GM12878 (cell line): ENCODE measurements around the gene PTPMT1. TPM values are rescaled to one million over a fixed set of nuclear protein-coding genes. Genes with fewer than 3 reads are reported as not detected.

Experiments used
- ATAC-seq: fragments of 200-7000 bp; cut with Tn5 transposase; 3 replicates; pipeline ENCODE4 v1.9.1; 2020; ENCODE audit warnings: mild to moderate bottlenecking, moderate library complexity
- BruUV-seq: library from RNA; stranded (reverse); fragments of 400-500 nt; replicated peaks from 2 replicates; lab custom pipeline; 2021; lab: Mats Ljungman, UMichigan
- CTCF ChIA-PET: fragments of 300-600 bp; sonication (Branson Sonifier 250); formaldehyde crosslinking; extraction: SDS; loops from one replicate; lab custom pipeline; 2021; ENCODE audit warnings: inconsistent platforms; lab: Yijun Ruan, JAX
- POLR2A ChIA-PET: fragments of 350-600 bp; formaldehyde crosslinking; extraction: SDS; loops from one replicate; lab custom pipeline; 2021; ENCODE audit warnings: inconsistent platforms; lab: Charles Lee
- RAD21 ChIA-PET: fragments of 300-600 bp; sonication (Branson Sonifier 250); formaldehyde crosslinking; loops from one replicate; lab custom pipeline; 2023; ENCODE audit warnings: antibody characterized with exemption; ENCODE audit not compliant: unreplicated experiment; lab: Charles Lee
- SMC1A ChIA-PET: fragments of 300-600 bp; sonication (Branson Sonifier 250); formaldehyde crosslinking; loops from one replicate; lab custom pipeline; 2023; ENCODE audit not compliant: unreplicated experiment, uncharacterized antibody; lab: Charles Lee
- DNase-seq: peaks from one replicate; pipeline ENCODE4 v3.0.0-alpha.2; 2011; ENCODE audit warnings: low read depth, low spot score
- FAIRE-seq: peaks from 3 replicates; lab custom pipeline; 2011; peaks lifted over from hg19 to GRCh38; lab: Jason Lieb, UNC
- H2AFZ ChIP-seq: 2 replicates; pipeline ENCODE4 v1.6.0; 2011; ENCODE audit warnings: low read depth, low read length, control low read depth; ENCODE audit not compliant: control insufficient read depth
- H3K27ac ChIP-seq: 2 replicates; pipeline ENCODE4 v1.5.1; 2011; ENCODE audit warnings: control low read depth; ENCODE audit not compliant: control insufficient read depth, insufficient read depth
- H3K27me3 ChIP-seq, 2 experiments: replicated peaks in 1 of 2; 2 replicates each; pipeline versions ENCODE4 v1.6.0 to v1.6.1; 2011; ENCODE audit warnings: low read length in 1 of 2; ENCODE audit not compliant: control insufficient read depth in 2 of 2, insufficient read depth in 2 of 2
- H3K36me3 ChIP-seq, 2 experiments: 2 replicates each; pipeline ENCODE4 v1.5.1; 2011; ENCODE audit warnings: low read length in 1 of 2; ENCODE audit not compliant: control insufficient read depth in 2 of 2, insufficient read depth in 2 of 2
- H3K4me1 ChIP-seq: 2 replicates; pipeline ENCODE4 v1.6.1; 2011; ENCODE audit warnings: mild to moderate bottlenecking, low read length, moderate library complexity, mixed read lengths; ENCODE audit not compliant: control insufficient read depth, insufficient read depth
- H3K4me2 ChIP-seq: 2 replicates; pipeline ENCODE4 v1.6.0; 2011; ENCODE audit warnings: control low read depth; ENCODE audit not compliant: control insufficient read depth, insufficient read depth
- H3K4me3 ChIP-seq: fragments of 200-600 bp; sonication (generic); 2 replicates; pipeline ENCODE4 v1.5.1; 2016
- H3K79me2 ChIP-seq: 2 replicates; pipeline ENCODE4 v1.6.0; 2011; ENCODE audit warnings: low read length; ENCODE audit not compliant: control insufficient read depth, insufficient read depth
- H3K9ac ChIP-seq: 2 replicates; pipeline ENCODE4 v1.8.0; 2011; ENCODE audit warnings: low read length, control low read depth, mixed read lengths; ENCODE audit not compliant: control insufficient read depth, insufficient read depth
- H3K9me3 ChIP-seq: replicated peaks from 3 replicates; pipeline ENCODE4 v1.5.1; 2011; ENCODE audit warnings: mild to moderate bottlenecking, low read length; ENCODE audit not compliant: control insufficient read depth, insufficient read depth
- H4K20me1 ChIP-seq: 2 replicates; pipeline ENCODE4 v1.6.0; 2011; ENCODE audit not compliant: control insufficient read depth, insufficient read depth
- CHD2 ChIP-seq: IDR thresholded peaks from 2 replicates; pipeline ENCODE4 v1.6.1; 2011; ENCODE audit warnings: low read depth, low read length, improper control_type of control experiment, borderline replicate concordance
- IKZF2 ChIP-seq, 2 experiments: fragments of 450-650 bp; IDR thresholded peaks; 2 replicates each; pipeline ENCODE4 v1.6.1; 2017; ENCODE audit warnings: mild to moderate bottlenecking in 2 of 2, moderate library complexity in 2 of 2
- IRF4 ChIP-seq: IDR thresholded peaks from 2 replicates; pipeline ENCODE4 v1.6.1; 2011; ENCODE audit warnings: low read depth, low read length
- LARP7 ChIP-seq: fragments of 450-650 bp; IDR thresholded peaks from 2 replicates; pipeline ENCODE4 v1.6.1; 2017; ENCODE audit warnings: mild to moderate bottlenecking
- MXI1 ChIP-seq: fragments of 150-350 bp; IDR thresholded peaks from 2 replicates; pipeline ENCODE4 v1.6.1; 2011; ENCODE audit warnings: low read depth, mild to moderate bottlenecking, inconsistent platforms, low read length, improper control_type of control experiment
- NBN ChIP-seq: fragments of 450-650 bp; IDR thresholded peaks from 2 replicates; pipeline ENCODE4 v1.6.1; 2016
- NR2C1 ChIP-seq: fragments of 450-650 bp; IDR thresholded peaks from 2 replicates; pipeline ENCODE4 v1.6.1; 2017; ENCODE audit warnings: antibody characterized with exemption, mild to moderate bottlenecking, moderate library complexity
- RAD21 ChIP-seq: IDR thresholded peaks from 2 replicates; pipeline ENCODE4 v1.6.1; 2011; ENCODE audit warnings: mild to moderate bottlenecking, low read depth, low read length, moderate library complexity; ENCODE audit not compliant: insufficient read depth
- SIX5 ChIP-seq: IDR thresholded peaks from 2 replicates; pipeline ENCODE4 v1.6.1; 2011; ENCODE audit warnings: mild to moderate bottlenecking, low read depth, low read length, moderate library complexity; ENCODE audit not compliant: severe bottlenecking
- WGBS: methylation state at CpG from one replicate; pipeline ENCODE4 v1.1.6; 2016; ENCODE audit warnings: low lambda C conversion rate; ENCODE audit not compliant: insufficient replicate concordance, insufficient coverage; ENCODE audit errors: missing lambda C conversion rate; 5-methylcytosine and 5-hydroxymethylcytosine counted together
- in situ Hi-C: fragments of 300-500 bp; cut with MboI; formaldehyde crosslinking; loops from 9 replicates; pipeline ENCODE4 v1.14.3; 2018; ENCODE audit warnings: mixed read lengths
- intact Hi-C: fragments of 100-400 bp; cut with micrococcal nuclease; formaldehyde crosslinking; loops from one replicate; pipeline ENCODE4 v1.14.2; 2022; ENCODE audit not compliant: unreplicated experiment
- polyA plus RNA-seq, 11 experiments: library from polyadenylated mRNA; depleted of rRNA in 4 of 11; unstranded in 6 of 11; stranded (reverse) in 5 of 11; fragments of >200 nt; fragmentation: Nextera tagmentation in 4 of 11; fragmentation: Illumina TruSeq in 1 of 11; extraction: Ambion mirVana in 4 of 11; extraction: Trizol in 1 of 11; gene quantifications; 1 replicate in 1 of 11; 2 replicates in 10 of 11; pipeline versions ENCODE4 v1.2.1 to v1.2.3, GENCODE V29; 2011 to 2016; ENCODE audit warnings: inconsistent platforms in 2 of 11, missing spikeins in 2 of 11, low read depth in 1 of 11
- total RNA-seq, 4 experiments: library from RNA; depleted of rRNA in 3 of 4; stranded (reverse); fragments of >200 nt in 3 of 4; fragmentation: Illumina TruSeq in 1 of 4; extraction: Trizol in 1 of 4; gene quantifications; 2 replicates each; pipeline versions ENCODE4 v1.2.1 to v1.2.3, GENCODE V29; 2013 to 2021
- TF ChIP-seq, protein P1 (sequence below): fragments of 450-650 bp; conservative IDR thresholded peaks from 2 replicates; pipeline ENCODE4 v1.6.1; 2017; ENCODE audit warnings: mild to moderate bottlenecking, moderate library complexity
- TF ChIP-seq, protein P2 (sequence below): fragments of 450-650 bp; IDR thresholded peaks from 2 replicates; pipeline ENCODE4 v1.6.1; 2017; ENCODE audit warnings: low read depth, mild to moderate bottlenecking, moderate library complexity
- TF ChIP-seq, protein P3 (sequence below): fragments of 450-650 bp; IDR thresholded peaks from 2 replicates; pipeline ENCODE4 v1.6.1; 2016; ENCODE audit warnings: mild to moderate bottlenecking

PTPMT1 gene
- total and polyA plus RNA-seq, 10 of the 15 experiments (the other 5 are each of a cell fraction or from before 2014, with no cell fraction given), result 12.0 to 116 (median 58.2) TPM

GRCh38 chr11:47552056-47552565, 13.3 kb upstream of the PTPMT1 start:
- Histone ChIP-seq H3K79me2 (peaks cover 60% of the 10 kb centered on the region), H3K27me3 (no peaks in the 10 kb centered on the region), H3K4me1 (peaks cover 10% of the 10 kb centered on the region; the same call in 1 of the 2 replicates), H3K27ac (peak overlapping the region; percentile 46), H2AFZ (peak overlapping the region; percentile 0; the same call in 1 of the 2 replicates), H3K4me3 (peak overlapping the region; percentile 83), H3K36me3 (no peaks in the 10 kb centered on the region), H3K4me2 (peak overlapping the region; percentile 46), H3K9ac (peak overlapping the region; percentile 79), H4K20me1 (no peaks in the 10 kb centered on the region), H3K9me3 (no peaks in the 10 kb centered on the region)
- in situ Hi-C loops (no loop called here), intact Hi-C loops (loop anchor here (5.0 kb wide), 1 partner anchor 35 kb away; no protein-coding TSS in a partner anchor)
- WGBS, result 2% methylated on average over 22 of the region's 22 CpGs
- DNase-seq (no peak), FAIRE-seq (no peak), ATAC-seq (peak; percentile 7)
- no TSS peak for BruUV-seq
- ChIA-PET SMC1A (interaction anchor here (0.7 to 3.6 kb wide), 11 partner anchors 10 to 216 kb away, joined by 3 to 40 read pairs (median 5); partner anchors contain the start of genes KBTBD4 and NDUFS3), RAD21 (interaction anchor here (0.7 to 3.5 kb wide), 8 partner anchors 14 to 53 kb away, joined by 3 to 14 read pairs (median 4); partner anchors contain the start of gene PTPMT1), POLR2A (interaction anchor here (0.6 to 3.9 kb wide), 9 partner anchors 13 to 96 kb away, joined by 3 to 16 read pairs (median 6); partner anchors contain the start of genes KBTBD4, NDUFS3 and PTPMT1), CTCF (interaction anchor here (0.5 to 3.2 kb wide), 18 partner anchors 13 to 502 kb away, joined by 3 to 22 read pairs (median 5); no protein-coding TSS in a partner anchor)
- TF ChIP-seq IKZF2 (IDR thresholded peaks at IDR 0.05) (peak in 1 of 2 experiments; percentile 11; a peak in 1 of 4 replicates), CHD2 (0 out of 2 replicates have a peak, but pooled peaks have one; percentile 24), NBN (0 out of 2 replicates have a peak, but pooled peaks have one; percentile 0), RAD21 (no peak), SIX5 (no peak), LARP7 (peak; percentile 34; the same call in 1 of the 2 replicates), IRF4 (0 out of 2 replicates have a peak, but pooled peaks have one; percentile 9), MXI1 (0 out of 2 replicates have a peak, but pooled peaks have one; percentile 13), NR2C1 (no peak)
- TF ChIP-seq, protein P1, sequence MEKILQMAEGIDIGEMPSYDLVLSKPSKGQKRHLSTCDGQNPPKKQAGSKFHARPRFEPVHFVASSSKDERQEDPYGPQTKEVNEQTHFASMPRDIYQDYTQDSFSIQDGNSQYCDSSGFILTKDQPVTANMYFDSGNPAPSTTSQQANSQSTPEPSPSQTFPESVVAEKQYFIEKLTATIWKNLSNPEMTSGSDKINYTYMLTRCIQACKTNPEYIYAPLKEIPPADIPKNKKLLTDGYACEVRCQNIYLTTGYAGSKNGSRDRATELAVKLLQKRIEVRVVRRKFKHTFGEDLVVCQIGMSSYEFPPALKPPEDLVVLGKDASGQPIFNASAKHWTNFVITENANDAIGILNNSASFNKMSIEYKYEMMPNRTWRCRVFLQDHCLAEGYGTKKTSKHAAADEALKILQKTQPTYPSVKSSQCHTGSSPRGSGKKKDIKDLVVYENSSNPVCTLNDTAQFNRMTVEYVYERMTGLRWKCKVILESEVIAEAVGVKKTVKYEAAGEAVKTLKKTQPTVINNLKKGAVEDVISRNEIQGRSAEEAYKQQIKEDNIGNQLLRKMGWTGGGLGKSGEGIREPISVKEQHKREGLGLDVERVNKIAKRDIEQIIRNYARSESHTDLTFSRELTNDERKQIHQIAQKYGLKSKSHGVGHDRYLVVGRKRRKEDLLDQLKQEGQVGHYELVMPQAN, result peak; percentile 64
- TF ChIP-seq, protein P2, sequence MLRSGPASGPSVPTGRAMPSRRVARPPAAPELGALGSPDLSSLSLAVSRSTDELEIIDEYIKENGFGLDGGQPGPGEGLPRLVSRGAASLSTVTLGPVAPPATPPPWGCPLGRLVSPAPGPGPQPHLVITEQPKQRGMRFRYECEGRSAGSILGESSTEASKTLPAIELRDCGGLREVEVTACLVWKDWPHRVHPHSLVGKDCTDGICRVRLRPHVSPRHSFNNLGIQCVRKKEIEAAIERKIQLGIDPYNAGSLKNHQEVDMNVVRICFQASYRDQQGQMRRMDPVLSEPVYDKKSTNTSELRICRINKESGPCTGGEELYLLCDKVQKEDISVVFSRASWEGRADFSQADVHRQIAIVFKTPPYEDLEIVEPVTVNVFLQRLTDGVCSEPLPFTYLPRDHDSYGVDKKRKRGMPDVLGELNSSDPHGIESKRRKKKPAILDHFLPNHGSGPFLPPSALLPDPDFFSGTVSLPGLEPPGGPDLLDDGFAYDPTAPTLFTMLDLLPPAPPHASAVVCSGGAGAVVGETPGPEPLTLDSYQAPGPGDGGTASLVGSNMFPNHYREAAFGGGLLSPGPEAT, result no peak
- TF ChIP-seq, protein P3, sequence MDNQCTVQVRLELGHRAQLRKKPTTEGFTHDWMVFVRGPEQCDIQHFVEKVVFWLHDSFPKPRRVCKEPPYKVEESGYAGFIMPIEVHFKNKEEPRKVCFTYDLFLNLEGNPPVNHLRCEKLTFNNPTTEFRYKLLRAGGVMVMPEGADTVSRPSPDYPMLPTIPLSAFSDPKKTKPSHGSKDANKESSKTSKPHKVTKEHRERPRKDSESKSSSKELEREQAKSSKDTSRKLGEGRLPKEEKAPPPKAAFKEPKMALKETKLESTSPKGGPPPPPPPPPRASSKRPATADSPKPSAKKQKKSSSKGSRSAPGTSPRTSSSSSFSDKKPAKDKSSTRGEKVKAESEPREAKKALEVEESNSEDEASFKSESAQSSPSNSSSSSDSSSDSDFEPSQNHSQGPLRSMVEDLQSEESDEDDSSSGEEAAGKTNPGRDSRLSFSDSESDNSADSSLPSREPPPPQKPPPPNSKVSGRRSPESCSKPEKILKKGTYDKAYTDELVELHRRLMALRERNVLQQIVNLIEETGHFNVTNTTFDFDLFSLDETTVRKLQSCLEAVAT, result 0 out of 2 replicates have a peak, but pooled peaks have one; percentile 9
